ENCODE measurements around the gene PTPRU.

DNA sequence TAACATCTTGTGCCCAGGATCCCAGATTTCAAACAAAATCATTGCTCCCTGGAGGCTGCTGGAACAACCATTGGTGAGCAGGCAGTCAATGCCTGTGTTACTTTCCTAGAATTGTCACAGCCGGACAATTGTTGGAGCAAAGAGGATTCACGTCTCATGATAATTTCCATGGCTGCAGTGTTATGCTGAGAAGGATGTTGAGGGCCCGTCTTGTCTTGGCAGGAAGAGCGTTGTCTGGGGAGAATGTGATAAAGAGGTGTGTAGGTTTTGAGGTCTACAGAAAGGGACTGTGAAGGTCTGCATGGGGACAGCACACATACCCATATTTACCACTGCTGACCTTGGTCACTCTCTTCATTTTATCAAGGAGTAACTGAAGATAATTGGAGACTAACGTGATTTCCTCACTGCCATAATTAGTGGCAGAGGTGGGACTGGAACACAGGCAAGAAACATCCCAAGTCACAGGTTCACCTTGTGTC lies 11.9 kb upstream of the PTPRU start:
- TF ChIP-seq POLR2A (IDR thresholded peaks at IDR 0.05) (no peak), POLR2AphosphoS5 (IDR thresholded peaks at IDR 0.05) (no peak), EP300 (IDR thresholded peaks at IDR 0.05; ENCODE audit: low read depth) (no peak)
- TF ChIP-seq, protein P1, sequence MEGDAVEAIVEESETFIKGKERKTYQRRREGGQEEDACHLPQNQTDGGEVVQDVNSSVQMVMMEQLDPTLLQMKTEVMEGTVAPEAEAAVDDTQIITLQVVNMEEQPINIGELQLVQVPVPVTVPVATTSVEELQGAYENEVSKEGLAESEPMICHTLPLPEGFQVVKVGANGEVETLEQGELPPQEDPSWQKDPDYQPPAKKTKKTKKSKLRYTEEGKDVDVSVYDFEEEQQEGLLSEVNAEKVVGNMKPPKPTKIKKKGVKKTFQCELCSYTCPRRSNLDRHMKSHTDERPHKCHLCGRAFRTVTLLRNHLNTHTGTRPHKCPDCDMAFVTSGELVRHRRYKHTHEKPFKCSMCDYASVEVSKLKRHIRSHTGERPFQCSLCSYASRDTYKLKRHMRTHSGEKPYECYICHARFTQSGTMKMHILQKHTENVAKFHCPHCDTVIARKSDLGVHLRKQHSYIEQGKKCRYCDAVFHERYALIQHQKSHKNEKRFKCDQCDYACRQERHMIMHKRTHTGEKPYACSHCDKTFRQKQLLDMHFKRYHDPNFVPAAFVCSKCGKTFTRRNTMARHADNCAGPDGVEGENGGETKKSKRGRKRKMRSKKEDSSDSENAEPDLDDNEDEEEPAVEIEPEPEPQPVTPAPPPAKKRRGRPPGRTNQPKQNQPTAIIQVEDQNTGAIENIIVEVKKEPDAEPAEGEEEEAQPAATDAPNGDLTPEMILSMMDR (IDR thresholded peaks at IDR 0.05) = no peak

Data from transverse colon (tissue), 4 donors.